GM23248 (cell line): ENCODE measurements around the gene DPYSL5. TPM values are rescaled to one million over a fixed set of nuclear protein-coding genes. Genes with fewer than 3 reads are reported as not detected.

Experiments used
- DNase-seq: peaks from one replicate; pipeline ENCODE4 v3.0.0-alpha.2; 2015
- H2AFZ ChIP-seq: fragments of 200-600 bp; sonication (generic); 2 replicates; pipeline ENCODE4 v1.6.1; 2016; ENCODE audit warnings: antibody characterized with exemption
- H3F3A ChIP-seq: fragments of 200-600 bp; sonication (generic); 2 replicates; pipeline ENCODE4 v1.6.1; 2016; ENCODE audit warnings: mild to moderate bottlenecking, antibody characterized with exemption, mixed run types; ENCODE audit not compliant: insufficient read depth
- H3K27ac ChIP-seq: fragments of 200-600 bp; sonication (generic); 2 replicates; pipeline ENCODE4 v1.5.1; 2016; ENCODE audit warnings: mild to moderate bottlenecking
- H3K27me3 ChIP-seq: fragments of 200-600 bp; sonication (generic); replicated peaks from 2 replicates; pipeline ENCODE4 v1.6.1; 2016; ENCODE audit warnings: mild to moderate bottlenecking; ENCODE audit not compliant: insufficient read depth
- H3K36me3 ChIP-seq: fragments of 200-600 bp; sonication (generic); 2 replicates; pipeline ENCODE4 v1.6.1; 2016; ENCODE audit warnings: low read depth, mild to moderate bottlenecking
- H3K4me1 ChIP-seq: fragments of 200-600 bp; sonication (generic); 2 replicates; pipeline ENCODE4 v1.6.1; 2016; ENCODE audit warnings: mild to moderate bottlenecking; ENCODE audit not compliant: insufficient read depth
- H3K4me2 ChIP-seq: fragments of 200-600 bp; sonication (generic); one replicate; pipeline ENCODE4 v1.6.1; 2016; ENCODE audit warnings: mild to moderate bottlenecking; ENCODE audit not compliant: unreplicated experiment
- H3K4me3 ChIP-seq: fragments of 200-600 bp; sonication (generic); 2 replicates; pipeline ENCODE4 v1.5.1; 2016; ENCODE audit warnings: mild to moderate bottlenecking
- H3K79me2 ChIP-seq: fragments of 200-600 bp; sonication (generic); 2 replicates; pipeline ENCODE4 v1.6.1; 2016; ENCODE audit warnings: mild to moderate bottlenecking; ENCODE audit not compliant: insufficient read depth
- H3K9ac ChIP-seq: fragments of 200-600 bp; sonication (generic); 2 replicates; pipeline ENCODE4 v1.6.1; 2016; ENCODE audit warnings: mild to moderate bottlenecking
- H3K9me2 ChIP-seq: fragments of 200-600 bp; sonication (generic); 2 replicates; pipeline ENCODE4 v1.6.1; 2016; ENCODE audit warnings: mixed run types, mild to moderate bottlenecking, moderate library complexity; ENCODE audit not compliant: insufficient read depth
- H3K9me3 ChIP-seq: fragments of 200-600 bp; sonication (generic); one replicate; pipeline ENCODE4 v1.6.1; 2017; ENCODE audit warnings: low read depth
- H4K20me1 ChIP-seq: fragments of 200-600 bp; sonication (generic); 2 replicates; pipeline ENCODE4 v1.6.0; 2016; ENCODE audit not compliant: insufficient read depth
- EZH2 ChIP-seq: fragments of 200-600 bp; sonication (generic); IDR thresholded peaks from 2 replicates; pipeline ENCODE4 v1.6.1; 2018; ENCODE audit warnings: antibody characterized with exemption, mild to moderate bottlenecking; ENCODE audit not compliant: insufficient read depth, poor library complexity, severe bottlenecking
- EZH2phosphoT487 ChIP-seq: fragments of 200-600 bp; sonication (generic); IDR thresholded peaks from 2 replicates; pipeline ENCODE4 v1.6.1; 2018; ENCODE audit warnings: antibody characterized with exemption, moderate library complexity, mild to moderate bottlenecking, low read depth; ENCODE audit not compliant: insufficient read depth
- WGBS, 2 experiments: methylation state at CpG; one replicate each; pipeline ENCODE4 v1.1.6; 2015 to 2017; ENCODE audit warnings: low lambda C conversion rate in 2 of 2, low coverage in 1 of 2; ENCODE audit errors: missing lambda C conversion rate in 2 of 2; 5-methylcytosine and 5-hydroxymethylcytosine counted together
- in situ Hi-C: fragments of 300-500 bp; cut with MboI; formaldehyde crosslinking; loops from 2 replicates; pipeline ENCODE4 v1.15.0; 2020
- polyA plus RNA-seq: library from polyadenylated mRNA; unstranded; fragments of >200 nt; fragmentation: Nextera tagmentation; extraction: Ambion mirVana; gene quantifications from 2 replicates; pipeline ENCODE4 v1.2.1, GENCODE V29; 2016
- total RNA-seq: library from RNA; depleted of rRNA; stranded (reverse); fragments of >200 nt; shearing (Covaris generic); gene quantifications from 2 replicates; pipeline ENCODE4 v1.2.3, GENCODE V29; 2014

The DPYSL5 gene
- total and polyA plus RNA-seq, 2 experiments from 2014 or later: not detected

DNA sequence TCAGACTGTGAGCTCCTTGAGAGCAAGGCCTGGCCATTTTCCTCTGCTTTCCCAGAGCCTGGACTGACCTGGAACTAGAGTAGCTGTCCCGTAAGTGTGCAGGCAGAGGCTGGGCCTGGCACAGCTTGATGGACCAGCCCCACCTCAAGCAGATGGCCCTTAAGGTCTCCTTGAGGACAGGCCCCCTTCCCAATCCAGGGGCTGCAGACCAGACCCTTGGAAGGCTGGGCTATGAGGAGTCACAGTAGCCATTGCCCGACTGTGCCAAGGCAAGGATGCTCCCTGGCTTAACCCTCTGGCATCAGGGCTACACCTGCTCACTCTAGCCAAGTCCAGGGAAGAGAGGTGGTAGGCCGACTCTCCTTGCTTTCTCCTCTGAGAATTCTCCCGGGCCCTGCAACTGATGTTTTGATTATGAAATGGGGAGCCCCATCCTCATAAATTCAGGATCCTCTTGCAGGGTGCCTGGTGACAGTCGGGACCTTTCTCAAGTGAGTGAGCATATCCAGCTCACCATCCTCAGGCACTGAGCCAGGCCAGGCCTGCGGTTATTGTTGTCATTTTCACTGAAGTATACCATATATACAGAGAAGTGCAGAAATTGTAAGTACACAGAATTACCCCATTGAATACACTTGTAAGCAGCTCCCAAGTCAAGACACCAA is 51.7 kb downstream of the DPYSL5 start:
- Histone ChIP-seq H3K4me1 (no peaks in the 10 kb centered on the region), H3K4me3 (no peak overlapping the region), H3K27ac (no peak overlapping the region), H4K20me1 (no peaks in the 10 kb centered on the region), H3K9me2 (no peaks in the 10 kb centered on the region), H3K4me2 (no peak overlapping the region), H2AFZ (no peak overlapping the region), H3K79me2 (no peaks in the 10 kb centered on the region), H3K36me3 (no peaks in the 10 kb centered on the region), H3K9ac (no peak overlapping the region), H3K27me3 (peaks cover 47% of the 10 kb centered on the region), H3F3A (no peaks in the 10 kb centered on the region), H3K9me3 (no peaks in the 10 kb centered on the region)
- 55 to 58% methylated on average over 6 of the region's 6 CpGs for WGBS, 2 experiments
- TF ChIP-seq EZH2 (no peak), EZH2phosphoT487 (no peak)
- DNase-seq: no peak
- in situ Hi-C loops: no loop called here

DNA sequence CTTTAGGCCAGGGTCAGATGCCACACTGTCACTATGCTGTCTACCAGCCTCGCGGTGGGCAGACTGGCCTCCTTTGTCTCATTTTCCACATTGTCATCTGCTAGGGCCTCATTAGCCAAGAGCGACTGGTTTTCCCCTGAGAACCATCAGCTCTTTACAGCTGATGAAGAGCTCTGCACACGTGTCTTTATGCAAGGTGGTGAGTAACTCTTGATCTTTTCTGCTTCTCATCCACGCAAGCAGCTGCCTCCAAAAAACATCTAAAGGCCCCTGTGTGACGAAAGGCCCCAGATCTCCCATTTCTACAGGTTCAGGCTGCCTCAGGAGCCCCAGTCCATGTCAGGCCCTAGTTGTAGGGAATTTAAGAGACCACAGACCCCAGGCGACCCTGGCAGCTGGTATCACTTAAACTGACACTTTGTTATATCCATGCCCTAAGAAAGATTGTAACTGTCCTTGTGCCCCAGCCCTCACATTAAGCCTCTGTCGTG is 52.9 kb downstream of the DPYSL5 start:
- no peaks in the 10 kb centered on the region for H3K9me3 ChIP-seq
- H3K4me2 ChIP-seq: no peak overlapping the region
- no peaks in the 10 kb centered on the region for H3K79me2 ChIP-seq
- peak; percentile 17 for DNase-seq
- WGBS, 2 experiments: 50 to 55% methylated on average over 8 of the region's 8 CpGs
- peaks cover 59% of the 10 kb centered on the region for H3K27me3 ChIP-seq
- H4K20me1 ChIP-seq: no peaks in the 10 kb centered on the region
- no peaks in the 10 kb centered on the region for H3K4me1 ChIP-seq
- H3K9me2 ChIP-seq: no peaks in the 10 kb centered on the region
- no peak overlapping the region for H3K4me3 ChIP-seq
- TF ChIP-seq EZH2phosphoT487: no peak
- TF ChIP-seq EZH2: no peak
- no peak overlapping the region for H3K27ac ChIP-seq
- no peaks in the 10 kb centered on the region for H3F3A ChIP-seq
- no peak overlapping the region for H2AFZ ChIP-seq
- in situ Hi-C loops: no loop called here
- H3K9ac ChIP-seq: no peak overlapping the region
- no peaks in the 10 kb centered on the region for H3K36me3 ChIP-seq

DNA sequence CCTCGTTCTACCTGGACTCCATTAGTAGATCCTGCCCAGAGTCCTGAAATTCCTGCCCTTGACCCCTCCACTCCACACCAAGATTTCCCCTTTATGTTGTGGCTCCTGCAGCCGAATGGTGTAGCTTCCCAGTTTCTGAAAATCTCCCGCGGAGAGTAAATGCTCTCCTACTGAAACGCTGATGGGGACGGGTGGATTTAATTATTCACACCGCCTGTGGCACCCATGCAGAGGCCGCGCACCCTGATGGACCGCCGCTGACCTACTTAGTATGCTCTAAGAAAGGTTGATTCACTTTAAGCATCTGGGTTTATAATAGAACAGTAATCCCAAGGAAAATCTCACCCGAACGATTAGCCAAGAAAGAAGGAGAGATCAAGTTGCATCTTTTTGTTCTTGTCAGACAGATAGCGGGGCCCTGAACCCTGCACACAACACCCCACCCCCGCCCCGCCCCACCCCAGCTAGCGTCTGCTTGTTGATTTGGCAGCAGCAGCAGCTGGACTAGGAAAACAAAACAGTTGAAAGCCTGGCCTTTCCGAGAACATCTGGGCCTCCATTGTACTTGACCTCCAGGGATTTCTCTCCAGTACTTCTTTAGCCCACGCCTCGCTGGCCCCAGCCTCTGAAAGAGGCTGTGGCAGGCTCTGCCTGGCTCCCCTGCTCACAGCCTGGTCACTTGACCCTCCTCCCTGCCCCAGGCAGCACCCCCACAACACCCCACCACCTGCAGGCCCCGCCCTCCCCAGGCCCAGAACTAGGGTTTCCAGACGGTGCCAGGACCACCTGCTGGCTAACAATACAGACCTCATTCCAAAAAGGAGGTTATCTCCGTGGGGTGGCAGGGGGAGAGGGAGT is 53.6 kb downstream of the DPYSL5 start:
- in situ Hi-C loops: no loop called here
- H3F3A ChIP-seq: no peaks in the 10 kb centered on the region
- H3K4me2 ChIP-seq: no peak overlapping the region
- no peak overlapping the region for H3K27ac ChIP-seq
- H3K79me2 ChIP-seq: no peaks in the 10 kb centered on the region
- no peak for DNase-seq
- peaks cover 58% of the 10 kb centered on the region for H3K27me3 ChIP-seq
- H3K9ac ChIP-seq: no peak overlapping the region
- no peaks in the 10 kb centered on the region for H3K4me1 ChIP-seq
- TF ChIP-seq EZH2 (no peak), EZH2phosphoT487 (no peak)
- no peaks in the 10 kb centered on the region for H3K9me2 ChIP-seq
- H3K9me3 ChIP-seq: no peaks in the 10 kb centered on the region
- no peaks in the 10 kb centered on the region for H4K20me1 ChIP-seq
- no peak overlapping the region for H2AFZ ChIP-seq
- WGBS, 2 experiments: 18 to 23% methylated on average over 19 to 23 of the region's 23 CpGs
- no peaks in the 10 kb centered on the region for H3K36me3 ChIP-seq
- no peak overlapping the region for H3K4me3 ChIP-seq

DNA sequence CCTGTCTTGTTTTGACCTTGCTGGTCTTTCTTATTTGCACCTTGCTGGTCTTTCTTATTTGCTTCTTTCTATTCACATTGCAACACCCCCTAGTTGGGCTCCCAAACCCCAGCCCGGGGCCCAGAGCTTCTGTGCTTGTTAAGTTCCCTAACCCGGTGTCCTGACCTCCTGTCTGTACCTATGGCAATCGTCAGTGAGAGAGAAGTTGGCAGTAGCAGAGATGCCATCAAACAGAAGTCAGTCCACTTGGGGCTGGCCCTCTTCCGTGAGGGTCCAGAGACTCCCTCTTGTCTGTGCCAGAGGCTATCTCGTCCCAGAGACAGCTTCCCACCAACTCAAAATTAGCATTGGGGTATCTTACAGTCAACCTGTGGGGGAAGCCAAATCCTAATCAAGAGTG is 55.7 kb downstream of the DPYSL5 start:
- Histone ChIP-seq H3K9me3 (no peaks in the 10 kb centered on the region), H3K27ac (no peak overlapping the region), H3K4me3 (no peak overlapping the region), H3K36me3 (no peaks in the 10 kb centered on the region), H3F3A (no peaks in the 10 kb centered on the region), H3K27me3 (peaks cover 56% of the 10 kb centered on the region), H3K4me2 (no peak overlapping the region), H3K4me1 (no peaks in the 10 kb centered on the region), H3K9me2 (no peaks in the 10 kb centered on the region), H3K79me2 (no peaks in the 10 kb centered on the region), H4K20me1 (no peaks in the 10 kb centered on the region), H3K9ac (no peak overlapping the region), H2AFZ (no peak overlapping the region)
- 49 to 54% methylated on average over 5 of the region's 5 CpGs for WGBS, 2 experiments
- in situ Hi-C loops: no loop called here
- DNase-seq: no peak
- TF ChIP-seq EZH2: no peak
- TF ChIP-seq EZH2phosphoT487: no peak
